WI38 (cell line): ENCODE measurements around the gene TMIGD3.

Source experiments
- H3K4me3 ChIP-seq: 2 replicates; pipeline ENCODE4 v1.5.1; 2011; ENCODE audit warnings: low read depth, mild to moderate bottlenecking, control low read depth, low read length
- CTCF ChIP-seq: IDR thresholded peaks from 2 replicates; pipeline ENCODE4 v1.5.1; 2012; ENCODE audit warnings: low read depth, mild to moderate bottlenecking, control low read depth, low read length

The TMIGD3 gene

GRCh38 chr1:111496398-111496797 lies 7.0 kb downstream of the TMIGD3 start:
- H3K4me3 ChIP-seq: no peak overlapping the region
- TF ChIP-seq CTCF: no peak

DNA sequence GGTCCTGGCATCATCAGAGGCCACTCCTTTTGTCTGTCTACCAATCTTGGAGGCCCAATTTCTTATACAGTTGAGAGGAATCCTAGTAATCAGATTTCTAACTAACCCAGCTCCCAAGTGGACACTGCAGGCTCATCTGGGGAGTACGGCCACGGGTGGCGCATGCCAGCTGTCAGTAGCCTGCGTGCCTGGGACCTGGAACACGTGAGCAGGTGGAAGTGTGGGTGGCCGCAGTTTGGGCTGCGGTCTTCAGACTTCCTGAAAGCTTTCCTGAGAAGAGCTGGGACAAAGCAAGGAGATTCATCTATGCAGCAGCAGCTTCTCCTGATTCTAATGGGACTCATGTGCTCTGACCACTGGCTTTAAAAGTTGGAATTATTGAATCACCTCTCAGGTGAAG lies 12.4 kb downstream of the TMIGD3 start:
- no peak for TF ChIP-seq CTCF
- no peak overlapping the region for H3K4me3 ChIP-seq

- no peak for TF ChIP-seq CTCF
- no peak overlapping the region for H3K4me3 ChIP-seq
These were observed 13.2 kb downstream of the TMIGD3 start for GRCh38 chr1:111490220-111490619.

DNA sequence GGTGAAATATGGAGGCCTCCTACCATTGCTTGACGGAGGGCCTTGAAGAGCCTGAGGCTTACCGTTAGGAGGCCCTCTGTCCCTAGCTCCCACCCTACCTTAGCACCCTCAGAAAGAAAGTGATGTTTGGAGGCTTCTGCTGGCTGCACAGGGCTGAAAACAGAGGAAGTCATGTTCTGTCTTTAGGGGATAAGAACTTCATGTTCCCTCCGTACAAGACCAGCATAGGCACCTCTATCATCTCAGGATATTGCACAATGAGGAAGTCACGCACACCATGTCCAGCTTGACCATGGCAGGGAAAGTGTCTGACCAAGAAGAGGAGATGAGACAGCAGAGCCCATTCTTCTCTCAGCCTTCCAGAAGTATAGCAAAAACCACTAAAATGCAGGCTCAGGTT lies 13.8 kb downstream of the TMIGD3 start:
- no peak for TF ChIP-seq CTCF
- no peak overlapping the region for H3K4me3 ChIP-seq

DNA sequence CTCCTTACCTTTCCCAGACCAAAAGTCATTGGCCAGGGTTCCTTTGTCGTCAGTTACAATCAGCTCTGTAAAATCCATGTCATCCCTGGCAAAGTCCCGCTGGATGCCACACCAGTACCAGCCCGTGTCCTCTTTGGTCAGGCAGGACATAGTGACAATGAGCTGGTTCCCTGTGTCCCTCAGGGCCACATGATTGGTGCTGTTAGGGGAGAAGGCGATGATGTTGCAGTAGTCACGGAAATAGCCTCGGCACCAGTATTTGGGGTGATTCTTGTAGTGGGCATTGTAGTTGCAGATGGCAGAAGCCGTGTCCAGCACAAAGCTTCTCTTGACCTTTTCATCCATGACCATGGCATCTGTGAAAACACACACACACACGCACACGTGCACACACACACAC lies 14.8 kb downstream of the TMIGD3 start:
- TF ChIP-seq CTCF: no peak
- no peak overlapping the region for H3K4me3 ChIP-seq

- no peak for TF ChIP-seq CTCF
- no peak overlapping the region for H3K4me3 ChIP-seq
These were observed 16.3 kb downstream of the TMIGD3 start for GRCh38 chr1:111487133-111487532.

GRCh38 chr1:111486431-111486830 lies 17.0 kb downstream of the TMIGD3 start:
- no peak for TF ChIP-seq CTCF
- no peak overlapping the region for H3K4me3 ChIP-seq
